K562 (cell line): Measurements from ENCODE around the gene CD68. TPM values are rescaled to one million over a fixed set of nuclear protein-coding genes. Genes with fewer than 3 reads are reported as not detected.

Experiments used
- E2F6 ChIP-seq, 2 experiments: IDR thresholded peaks; 2 replicates each; pipeline ENCODE4 v1.6.1; 2011; ENCODE audit warnings: borderline replicate concordance in 1 of 2, control low read depth in 1 of 2, low read depth in 1 of 2, low read length in 1 of 2, mild to moderate bottlenecking in 1 of 2, mixed read lengths in 1 of 2, moderate library complexity in 1 of 2; ENCODE audit not compliant: insufficient read depth in 1 of 2, insufficient read length in 1 of 2, poor library complexity in 1 of 2, severe bottlenecking in 1 of 2; ENCODE audit errors: extremely low read depth in 1 of 2
- FOXA3 ChIP-seq, 2 experiments: fragments of 450-650 bp in 1 of 2; sonication (generic) in 1 of 2; formaldehyde crosslinking; IDR thresholded peaks in 1 of 2; conservative IDR thresholded peaks in 1 of 2; 2 replicates each; pipeline versions ENCODE4 v1.4.0 to v1.8.0; 2020 to 2022; ENCODE audit warnings: mild to moderate bottlenecking in 2 of 2, missing genetic modification reagents in 1 of 2
- GTF2E2 ChIP-seq: fragments of 200-800 bp; sonication (Bioruptor generic); IDR thresholded peaks from 2 replicates; pipeline ENCODE4 v1.6.1; 2016; ENCODE audit warnings: missing genetic modification characterization, missing compliant biosample characterization
- MAFF ChIP-seq: IDR thresholded peaks from 2 replicates; pipeline ENCODE4 v1.6.1; 2012; ENCODE audit warnings: low read length, improper control_type of control experiment
- MXD1 ChIP-seq: fragments of 250-450 bp; sonication (Bioruptor Pico); IDR thresholded peaks from 2 replicates; pipeline ENCODE4 v1.8.0; 2021; ENCODE audit warnings: borderline replicate concordance, mild to moderate bottlenecking, moderate library complexity; ENCODE audit not compliant: poor library complexity, severe bottlenecking
- NBN ChIP-seq: fragments of 450-650 bp; IDR thresholded peaks from 2 replicates; pipeline ENCODE4 v1.6.1; 2016; ENCODE audit warnings: low read depth, mild to moderate bottlenecking
- NCOA2 ChIP-seq, 2 experiments: fragments of 450-650 bp; IDR thresholded peaks; 2 replicates each; pipeline ENCODE4 v1.6.1; 2018; ENCODE audit warnings: mild to moderate bottlenecking in 2 of 2, moderate library complexity in 1 of 2; ENCODE audit not compliant: partially characterized antibody in 2 of 2
- NFE2 ChIP-seq: IDR thresholded peaks from 2 replicates; pipeline ENCODE4 v1.6.1; 2014; ENCODE audit warnings: antibody characterized with exemption, low read depth
- PHB ChIP-seq: fragments of 250-450 bp; sonication (Bioruptor Pico); IDR thresholded peaks from 2 replicates; pipeline ENCODE4 v1.5.0; 2021
- POLR2AphosphoS5 ChIP-seq: IDR thresholded peaks from 2 replicates; pipeline ENCODE4 v1.6.1; 2011; ENCODE audit warnings: mild to moderate bottlenecking, low read depth, low read length, moderate library complexity; ENCODE audit not compliant: control insufficient read depth, insufficient read depth
- TCF7 ChIP-seq: sonication (generic); IDR thresholded peaks from 2 replicates; pipeline ENCODE4 v1.6.1; 2016; ENCODE audit warnings: antibody characterized with exemption, borderline replicate concordance
- TRIM24 ChIP-seq, 2 experiments: fragments of 450-650 bp; IDR thresholded peaks; 2 replicates each; pipeline ENCODE4 v1.6.1; 2016
- U2AF1 ChIP-seq: fragments of 200-400 bp; formaldehyde crosslinking; optimal IDR thresholded peaks from 2 replicates; pipeline ENCODE3; 2017; ENCODE audit warnings: mild to moderate bottlenecking, low read depth, low read length, moderate library complexity
- XRCC4 ChIP-seq: IDR thresholded peaks from one replicate; pipeline ENCODE4 v1.6.1; 2011; ENCODE audit not compliant: insufficient read depth, insufficient read length; ENCODE audit errors: extremely low read depth
- ZBTB34 ChIP-seq: fragments of 250-450 bp; sonication (Bioruptor Pico); IDR thresholded peaks from 2 replicates; pipeline ENCODE4 v1.8.0; 2021; ENCODE audit warnings: mild to moderate bottlenecking, moderate library complexity
- ZNF280A ChIP-seq: fragments of 450-650 bp; IDR thresholded peaks from 2 replicates; pipeline ENCODE4 v1.6.1; 2018; ENCODE audit warnings: mild to moderate bottlenecking, low read depth; ENCODE audit not compliant: partially characterized antibody
- ZNF316 ChIP-seq: fragments of 450-650 bp; IDR thresholded peaks from 2 replicates; pipeline ENCODE4 v1.6.1; 2016
- ZNF699 ChIP-seq: fragments of 250-450 bp; sonication (Bioruptor Pico); IDR thresholded peaks from 2 replicates; pipeline ENCODE4 v1.8.0; 2021; ENCODE audit warnings: mild to moderate bottlenecking, moderate library complexity; ENCODE audit not compliant: insufficient replicate concordance
- polyA plus RNA-seq, 8 experiments: library from polyadenylated mRNA; depleted of rRNA in 4 of 8; stranded (reverse) in 5 of 8; unstranded in 3 of 8; fragments of >200 nt; fragmentation: Nextera tagmentation in 2 of 8; fragmentation: Illumina TruSeq in 1 of 8; extraction: Ambion mirVana in 2 of 8; extraction: Trizol in 1 of 8; gene quantifications; 2 replicates each; pipeline versions ENCODE4 v1.2.1 to v1.2.3, GENCODE V29; 2011 to 2014; ENCODE audit warnings: inconsistent platforms in 1 of 8, missing spikeins in 1 of 8
- total RNA-seq, 7 experiments: library from RNA; depleted of rRNA in 6 of 7; stranded (reverse); fragments of >200 nt in 6 of 7; fragmentation: Illumina TruSeq in 2 of 7; extraction: Trizol in 2 of 7; gene quantifications; 2 replicates each; pipeline versions ENCODE4 v1.2.1 to v1.2.3, GENCODE V29; 2011 to 2021; ENCODE audit warnings: low replicate concordance in 1 of 7

The CD68 gene
- total and polyA plus RNA-seq, 9 of the 15 experiments (the other 6 are each of a cell fraction or from before 2014, with no cell fraction given) = 28.2 to 89.8 (median 37.7) TPM

- no peak for TF ChIP-seq XRCC4
- no peak for TF ChIP-seq U2AF1
- TF ChIP-seq NBN = no peak
- no peak for TF ChIP-seq FOXA3 (CRISPR knock-in tag; conservative IDR thresholded peaks at IDR 0.05 in 1 of 2, IDR thresholded peaks at IDR 0.05 in 1 of 2)
- no peak for TF ChIP-seq ZNF699 (CRISPR knock-in tag)
- TF ChIP-seq GTF2E2 (tag) = no peak
- no peak for TF ChIP-seq ZNF316
- no peak for TF ChIP-seq ZBTB34 (CRISPR knock-in tag)
- TF ChIP-seq ZNF280A = peak; percentile 61
- no peak for TF ChIP-seq NCOA2 (IDR thresholded peaks at IDR 0.05; ENCODE audit: partially characterized antibody in 2 of 2)
- peak; percentile 39; the same call in 1 of the 2 replicates for TF ChIP-seq NFE2
- 0 out of 4 replicates have a peak, but pooled peaks have one; percentile 13 to 27 for TF ChIP-seq TRIM24 (IDR thresholded peaks at IDR 0.05)
- no peak for TF ChIP-seq PHB (CRISPR knock-in tag)
- no peak for TF ChIP-seq MXD1
- TF ChIP-seq E2F6 (IDR thresholded peaks at IDR 0.05; ENCODE audit: borderline replicate concordance in 1 of 2, extremely low read depth in 1 of 2, insufficient read depth in 1 of 2, insufficient read length in 1 of 2, low read depth in 1 of 2, low read length in 1 of 2, poor library complexity in 1 of 2, severe bottlenecking in 1 of 2) = no peak
- peak; percentile 15; the same call in 1 of the 2 replicates for TF ChIP-seq MAFF
- TF ChIP-seq POLR2AphosphoS5 = no peak
- TF ChIP-seq TCF7 = no peak
Measured at GRCh38 chr17:7538050-7538449, 41.4 kb upstream of the CD68 start (continued).
